Activated CD8-positive, alpha-beta memory T cell treated with anti-CD3 and anti-CD28 coated beads for 48 hours (primary cell): ENCODE results near the gene WASF2.
"Not testable (repeated sequence)": the region's sequence is repeated elsewhere in the genome, so short reads cannot be mapped to it uniquely, and the experiment has no call there.

Experiments used
- DNase-seq, 3 experiments: peaks; one replicate each; pipeline ENCODE4 v3.0.0-alpha.2; 2020; ENCODE audit warnings: low read depth in 2 of 3, low spot score in 2 of 3

The WASF2 gene, protein sequence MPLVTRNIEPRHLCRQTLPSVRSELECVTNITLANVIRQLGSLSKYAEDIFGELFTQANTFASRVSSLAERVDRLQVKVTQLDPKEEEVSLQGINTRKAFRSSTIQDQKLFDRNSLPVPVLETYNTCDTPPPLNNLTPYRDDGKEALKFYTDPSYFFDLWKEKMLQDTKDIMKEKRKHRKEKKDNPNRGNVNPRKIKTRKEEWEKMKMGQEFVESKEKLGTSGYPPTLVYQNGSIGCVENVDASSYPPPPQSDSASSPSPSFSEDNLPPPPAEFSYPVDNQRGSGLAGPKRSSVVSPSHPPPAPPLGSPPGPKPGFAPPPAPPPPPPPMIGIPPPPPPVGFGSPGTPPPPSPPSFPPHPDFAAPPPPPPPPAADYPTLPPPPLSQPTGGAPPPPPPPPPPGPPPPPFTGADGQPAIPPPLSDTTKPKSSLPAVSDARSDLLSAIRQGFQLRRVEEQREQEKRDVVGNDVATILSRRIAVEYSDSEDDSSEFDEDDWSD

DNA sequence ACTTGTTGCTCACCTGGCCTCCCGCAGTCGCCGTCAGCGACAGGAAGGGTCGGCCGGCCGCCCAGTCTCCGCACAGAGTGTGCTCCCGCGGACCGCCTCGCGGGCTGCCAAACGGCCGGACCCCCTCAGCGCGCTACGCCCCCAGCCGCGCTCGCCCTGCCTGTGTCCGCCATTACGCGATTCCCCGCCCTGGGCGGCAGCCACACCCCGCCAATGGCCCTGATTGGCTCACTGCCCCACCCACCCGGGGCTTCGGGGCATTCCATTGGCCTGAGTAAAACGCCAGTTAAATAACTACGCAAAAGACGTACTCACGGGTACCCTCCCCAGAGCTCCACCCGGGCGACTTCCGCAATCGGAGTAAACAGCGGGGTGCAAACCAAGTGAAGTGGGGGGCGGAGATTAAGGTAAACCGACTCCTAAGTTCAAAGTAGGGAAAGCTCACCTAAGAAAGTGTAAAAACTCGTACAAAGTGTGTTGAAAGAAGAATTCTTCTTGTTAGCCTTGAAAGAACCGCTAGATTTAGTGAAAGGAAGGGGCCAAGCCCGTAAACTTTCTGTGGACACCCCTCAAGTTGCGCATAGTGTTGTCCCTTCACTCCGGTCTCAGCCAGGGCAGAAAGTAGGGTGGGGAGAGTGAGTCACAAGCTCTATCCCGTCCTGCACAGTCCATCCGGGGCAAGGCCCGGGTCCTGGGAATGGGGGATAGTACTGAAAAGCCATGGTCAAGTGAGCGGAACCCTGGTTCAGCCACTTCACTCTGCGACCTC, at the start of gene WASF2:
WASF2 (minus strand) TSS at position 195 of the 769 bp plus-strand sequence. CDS start 61,277 bp downstream, outside the sequence.
- peak; percentile 82 to 94 (median 93) for DNase-seq

DNA sequence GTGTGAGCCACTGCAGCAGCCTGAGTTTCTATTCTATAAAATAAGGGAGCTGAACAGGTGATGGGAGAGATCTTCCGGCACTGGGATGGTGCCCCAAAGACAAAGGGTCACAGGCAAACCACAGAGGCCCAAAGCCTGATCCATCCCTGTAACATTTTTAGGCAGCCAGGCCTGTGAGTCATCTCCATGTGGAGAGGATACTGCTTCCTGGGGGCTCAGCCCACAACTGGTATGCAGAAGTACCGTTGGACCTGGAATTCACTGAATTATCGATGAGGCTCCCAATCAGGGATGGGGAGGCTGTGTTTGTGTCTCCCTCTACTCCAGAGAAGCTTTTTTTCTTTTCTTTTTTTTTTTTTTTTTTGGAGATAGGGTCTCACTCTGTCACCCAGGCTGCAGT, 48.8 kb upstream of the WASF2 start:
- DNase-seq: no peak

DNA sequence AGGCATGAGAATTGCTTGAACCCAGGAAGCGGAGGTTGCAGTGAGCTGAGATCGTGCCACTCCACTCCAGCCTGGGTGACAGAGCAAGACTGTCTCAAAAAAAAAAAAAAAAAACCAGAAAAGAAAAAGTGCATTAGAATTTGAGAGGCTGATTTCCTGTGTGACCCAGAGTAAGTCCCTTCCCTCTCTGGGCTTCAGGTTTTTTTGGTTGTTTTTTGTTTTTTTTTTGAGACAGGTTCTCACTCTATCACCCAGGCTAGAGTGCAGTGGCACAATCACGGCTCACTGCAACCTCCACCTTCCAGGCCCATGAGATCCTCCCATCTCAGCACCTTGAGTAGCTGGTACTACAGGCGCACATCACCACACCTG, 48.3 kb upstream of the WASF2 start:
- not testable (repeated sequence) for DNase-seq

DNA sequence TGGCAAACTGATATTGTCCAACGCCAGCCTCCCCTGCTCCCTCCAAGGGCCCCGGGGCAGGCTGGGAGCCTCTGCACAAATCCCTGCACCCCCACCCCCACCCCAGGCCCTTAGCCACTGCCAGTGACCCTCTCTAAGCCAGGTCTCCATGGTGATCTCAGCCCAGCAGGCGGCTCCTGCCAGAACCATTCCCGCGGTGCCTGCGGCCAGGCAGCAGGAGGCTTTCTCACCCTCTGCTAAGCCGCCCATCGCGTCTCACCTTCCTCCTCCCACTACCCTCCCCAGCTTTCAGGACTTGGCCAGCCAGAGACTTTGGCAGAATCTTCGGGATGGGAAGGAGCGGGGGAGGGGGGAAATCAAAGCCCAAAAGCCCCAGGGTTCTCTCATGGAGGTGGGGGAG, 46.8 kb upstream of the WASF2 start:
- no peak for DNase-seq

DNA sequence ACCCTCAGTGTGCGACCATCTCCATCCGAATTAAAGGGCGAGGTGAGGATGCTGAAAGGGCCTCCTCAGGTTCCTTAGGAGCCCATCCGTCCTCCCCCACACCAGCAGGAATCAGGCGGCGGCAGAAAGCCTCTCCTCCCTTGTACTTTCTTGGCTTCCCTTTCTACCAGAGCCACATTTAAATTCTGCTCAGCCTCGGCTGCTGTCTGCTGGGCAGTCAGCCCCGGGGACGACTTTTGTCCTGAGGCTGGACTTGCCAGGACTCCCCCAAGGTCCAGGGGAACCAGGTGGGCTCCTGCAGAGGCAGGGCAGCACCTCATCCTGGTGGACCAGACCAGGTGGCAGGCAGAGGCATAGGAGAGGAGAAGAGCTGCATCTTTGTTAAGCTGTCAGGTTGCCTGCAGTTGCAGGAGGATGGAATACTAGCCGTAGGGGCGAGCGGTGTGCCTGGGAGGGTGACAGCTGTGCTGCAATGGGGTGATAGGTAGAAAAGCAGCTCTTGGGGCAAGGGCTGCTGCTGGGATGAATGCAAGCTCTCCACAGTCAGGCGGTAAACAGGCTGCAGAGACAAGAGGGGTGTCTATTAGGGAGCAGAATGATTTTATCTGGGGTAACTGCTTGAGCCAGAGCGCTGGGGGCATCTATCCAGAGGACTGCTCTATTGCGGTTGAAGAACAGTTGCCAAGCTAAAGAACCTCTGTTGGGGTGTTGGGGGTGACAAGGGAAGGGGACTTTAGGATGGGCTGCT, 46.2 kb upstream of the WASF2 start:
- DNase-seq: no peak

DNA sequence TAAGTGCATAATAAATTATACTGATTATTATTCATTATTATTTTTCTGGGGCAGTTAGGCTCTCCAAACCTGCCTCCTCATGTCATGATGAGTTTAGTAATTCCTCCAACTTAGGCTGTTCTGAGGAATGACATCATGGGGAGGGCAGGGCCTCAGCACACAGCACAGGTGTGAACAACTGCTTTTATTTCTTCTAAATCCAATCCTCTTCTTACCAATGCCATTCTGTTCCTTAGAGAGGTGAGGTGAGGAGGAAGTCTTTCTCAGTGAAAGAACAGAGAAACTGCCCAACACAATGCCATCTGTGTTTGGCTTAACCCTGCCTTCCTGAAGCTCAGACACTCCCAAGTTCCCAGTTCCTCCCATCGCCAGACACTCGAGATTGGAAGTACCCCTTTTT, 45.4 kb upstream of the WASF2 start:
- DNase-seq: no peak

DNA sequence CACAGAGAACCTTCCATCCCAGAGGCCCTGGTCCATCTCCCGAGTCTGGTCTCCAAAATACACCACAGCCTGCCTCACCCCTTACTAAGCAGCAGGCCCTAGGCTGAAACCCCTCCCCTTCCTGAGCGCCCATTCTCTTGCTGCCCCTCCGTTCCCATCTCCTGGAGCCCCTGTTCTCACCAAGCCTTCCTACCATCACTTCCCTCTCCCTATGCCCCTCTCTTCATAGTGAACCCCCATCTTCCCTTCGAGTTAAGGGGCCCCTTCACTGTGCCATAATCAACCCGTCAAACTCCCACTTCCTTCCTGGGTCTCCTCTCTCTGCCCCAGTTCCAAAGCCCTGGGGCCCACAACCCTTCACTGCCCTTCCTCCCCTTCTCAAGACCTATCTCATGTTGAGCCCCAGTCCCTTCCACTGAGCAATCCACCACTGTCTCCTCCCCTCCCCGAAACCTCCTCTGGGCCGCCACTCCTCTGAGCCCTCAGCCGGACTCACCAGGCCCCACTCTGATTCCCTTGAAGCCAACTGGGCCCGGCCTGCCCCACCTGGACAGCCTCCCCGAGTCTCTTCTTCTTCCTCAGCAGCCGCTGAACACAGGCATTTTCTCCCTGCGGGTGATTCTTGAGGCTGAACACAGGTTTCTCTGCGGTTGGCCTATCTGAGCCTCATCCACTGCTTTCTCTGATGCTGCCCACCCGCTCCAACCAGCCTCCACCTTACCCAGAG, 42.2 kb upstream of the WASF2 start:
- DNase-seq: no peak

DNA sequence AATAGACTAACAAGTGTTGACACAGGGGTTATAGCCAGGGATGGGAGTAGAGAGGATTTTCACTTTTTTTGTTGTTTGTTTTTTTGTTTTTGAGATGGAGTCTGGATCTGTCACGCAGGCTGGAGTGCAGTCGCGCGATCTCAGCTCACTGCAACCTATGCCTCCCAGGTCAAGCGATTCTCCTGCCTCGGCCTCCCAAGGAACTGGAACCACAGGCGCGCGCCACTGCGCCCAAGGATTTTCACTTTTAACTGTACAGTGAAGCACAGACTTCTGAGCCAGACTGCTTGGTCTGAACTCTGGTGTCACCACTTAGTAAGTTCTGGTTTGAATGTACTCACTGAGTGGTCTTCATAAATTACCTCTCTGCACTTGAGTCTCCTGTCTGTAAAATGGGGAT, 40.2 kb upstream of the WASF2 start:
- DNase-seq: no peak

DNA sequence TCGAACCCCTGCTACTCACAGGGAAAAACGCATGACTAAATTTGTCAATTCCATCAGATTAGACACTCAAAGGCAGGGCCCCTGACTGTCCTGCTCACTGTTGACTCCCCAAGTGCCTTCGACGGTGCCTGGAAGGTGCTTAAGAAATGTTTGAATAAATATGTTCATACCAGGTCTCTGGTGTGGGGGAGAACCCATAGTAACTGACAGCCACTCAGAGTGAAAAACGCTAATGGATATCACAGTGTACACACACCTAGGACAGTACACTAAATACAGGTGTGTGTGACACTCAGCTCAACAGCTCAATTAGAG, 39.7 kb upstream of the WASF2 start:
- no peak for DNase-seq

DNA sequence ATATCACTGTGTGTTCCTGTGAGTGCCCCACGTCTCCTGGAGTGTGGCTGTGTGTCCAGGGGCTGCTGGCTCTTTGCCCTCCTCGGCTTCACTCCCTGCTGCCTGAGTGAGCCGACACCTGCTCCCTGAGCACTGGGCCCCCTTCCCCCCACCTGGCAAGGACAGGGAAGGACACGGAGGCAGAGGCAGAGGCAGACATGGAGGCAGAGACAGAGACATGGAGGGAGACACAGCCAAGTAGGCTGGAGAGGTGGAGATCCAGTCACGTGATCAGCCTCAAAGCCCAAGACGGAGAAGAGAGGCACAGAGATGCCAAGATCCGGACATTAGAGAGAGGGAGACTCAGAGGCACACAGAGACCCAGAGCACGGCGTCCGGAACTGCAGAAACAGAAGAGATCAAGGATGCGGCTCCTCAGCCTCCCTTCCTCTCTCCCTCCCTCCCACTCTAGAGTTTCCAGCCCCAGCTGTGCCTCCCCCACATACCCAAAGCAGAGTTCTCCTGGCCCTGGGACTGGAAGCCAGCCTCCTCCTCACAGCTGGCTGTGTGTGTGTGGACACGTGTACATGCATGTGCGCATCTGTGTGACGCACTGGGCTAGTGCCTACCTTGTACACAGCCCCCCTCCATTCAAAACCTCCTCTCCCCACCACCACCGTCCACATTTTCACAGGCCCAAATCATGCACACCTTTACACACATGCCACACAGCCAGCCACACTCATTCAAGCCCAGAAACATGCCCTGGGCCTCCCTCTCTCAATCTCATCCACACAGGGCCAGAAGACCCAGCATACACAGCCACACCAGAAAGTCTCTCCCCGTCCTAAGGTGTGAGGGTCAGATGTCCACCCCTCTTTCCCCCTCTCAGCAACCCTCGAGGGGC, 39.1 kb upstream of the WASF2 start:
- no peak for DNase-seq

DNA sequence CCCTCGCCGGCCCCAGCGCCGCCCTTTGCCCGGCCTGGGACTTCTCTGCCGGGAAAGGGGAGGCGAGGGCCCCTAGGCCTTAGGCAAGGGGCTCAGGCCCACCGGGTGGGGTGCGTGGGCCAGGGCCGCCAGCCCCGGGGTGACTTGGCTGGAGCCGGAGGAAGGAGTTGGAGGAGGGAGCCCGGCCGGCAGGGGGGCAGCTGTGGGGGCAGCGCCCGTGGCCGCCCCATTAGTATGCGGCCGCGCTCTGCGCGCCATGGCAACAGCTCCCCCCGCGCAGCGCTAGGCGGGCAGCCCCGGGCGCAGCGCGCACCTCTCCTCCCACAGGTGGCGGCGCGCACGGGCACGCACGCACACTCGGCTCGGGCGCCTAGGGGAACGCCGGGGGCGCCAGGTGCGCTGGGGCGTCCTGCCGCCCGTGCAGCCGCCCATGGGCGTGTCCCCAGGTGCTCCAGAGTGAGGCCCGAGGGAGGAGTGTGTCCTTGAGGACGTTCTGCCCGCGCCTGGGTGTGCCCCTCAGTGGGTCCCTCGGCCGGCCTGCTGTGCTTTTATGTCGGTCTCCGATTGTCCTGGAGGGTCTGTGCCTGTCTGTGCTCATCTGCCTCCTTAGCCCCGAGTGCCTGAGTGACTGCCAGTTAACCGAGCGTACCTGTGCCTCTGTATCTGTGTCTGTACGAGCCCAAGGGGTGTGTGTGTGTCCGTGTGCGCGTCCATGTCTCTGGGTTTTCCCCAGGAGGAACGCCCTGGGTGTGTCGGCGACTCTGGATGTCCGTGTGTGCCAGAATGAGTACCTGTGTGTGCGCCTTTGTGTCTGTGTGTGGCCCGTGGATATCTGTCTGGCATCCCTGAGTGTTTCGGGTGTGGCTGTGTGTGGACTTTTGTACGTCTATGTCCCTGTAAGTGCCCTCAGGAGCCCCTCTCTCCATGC, 38.2 kb upstream of the WASF2 start:
- no peak for DNase-seq

DNA sequence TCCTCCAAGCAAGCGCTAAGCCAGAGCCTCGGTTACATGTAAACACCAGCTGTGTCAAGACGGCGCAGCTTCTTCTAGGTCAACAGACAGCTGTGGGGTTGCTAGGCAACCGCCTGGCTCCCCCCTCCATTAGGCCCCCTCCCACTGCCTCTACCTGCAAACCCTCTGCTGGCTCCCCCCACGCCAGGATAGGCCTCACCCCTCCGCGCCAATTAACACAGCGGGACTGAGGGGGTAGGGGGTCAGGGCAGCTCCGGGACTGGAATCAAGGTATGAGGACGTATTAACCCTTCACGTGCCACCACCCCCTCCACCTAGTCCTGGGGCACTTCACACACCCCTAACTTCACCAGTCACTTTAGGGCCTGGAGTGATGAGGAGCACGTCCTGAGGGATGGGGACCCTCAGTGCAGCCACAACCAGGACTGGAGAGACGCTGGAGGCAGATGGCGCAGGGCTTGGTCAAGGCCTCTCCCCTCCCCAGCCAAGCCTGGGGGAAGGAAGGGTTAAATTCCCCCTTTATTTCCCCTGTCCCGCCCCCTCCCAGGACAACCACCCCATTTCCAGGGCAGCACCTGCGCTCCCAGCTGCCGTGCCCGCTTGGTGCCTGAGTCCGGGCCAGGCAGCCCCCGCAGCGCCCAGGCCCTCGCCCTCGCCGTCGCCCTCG, 37.4 kb upstream of the WASF2 start:
- no peak for DNase-seq

DNA sequence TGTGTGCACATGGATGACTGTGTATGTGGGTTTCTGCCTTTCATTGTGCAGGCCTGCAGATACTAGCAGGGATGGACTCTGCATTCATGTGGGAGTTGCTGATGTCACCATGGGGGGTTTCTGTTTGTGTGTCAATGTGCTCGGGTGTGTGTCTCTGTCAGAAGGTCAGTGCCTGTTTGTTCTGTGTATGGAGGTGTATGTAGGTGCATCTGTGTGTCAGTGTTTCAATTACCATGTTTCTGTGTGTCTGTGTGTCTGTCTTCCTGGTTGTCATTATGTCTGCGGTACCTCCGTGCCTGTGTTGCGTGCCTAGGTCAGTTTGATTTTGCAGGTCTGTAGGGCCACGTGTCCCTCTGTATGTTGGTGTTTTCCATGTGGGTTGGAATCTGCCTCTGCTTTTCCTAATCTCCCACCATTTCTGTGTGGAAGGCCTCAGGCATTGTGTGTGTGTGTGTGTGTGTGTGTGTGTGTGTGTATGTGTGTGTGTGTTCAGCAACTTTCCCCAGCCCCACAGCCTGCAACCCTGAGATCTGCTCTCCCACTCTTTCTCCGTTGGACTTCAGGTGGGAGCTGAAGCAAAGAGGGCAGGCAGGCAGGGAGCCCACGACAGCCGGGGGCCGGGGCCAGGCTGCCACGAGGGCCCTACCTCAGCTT, 36.7 kb upstream of the WASF2 start:
- no peak for DNase-seq

DNA sequence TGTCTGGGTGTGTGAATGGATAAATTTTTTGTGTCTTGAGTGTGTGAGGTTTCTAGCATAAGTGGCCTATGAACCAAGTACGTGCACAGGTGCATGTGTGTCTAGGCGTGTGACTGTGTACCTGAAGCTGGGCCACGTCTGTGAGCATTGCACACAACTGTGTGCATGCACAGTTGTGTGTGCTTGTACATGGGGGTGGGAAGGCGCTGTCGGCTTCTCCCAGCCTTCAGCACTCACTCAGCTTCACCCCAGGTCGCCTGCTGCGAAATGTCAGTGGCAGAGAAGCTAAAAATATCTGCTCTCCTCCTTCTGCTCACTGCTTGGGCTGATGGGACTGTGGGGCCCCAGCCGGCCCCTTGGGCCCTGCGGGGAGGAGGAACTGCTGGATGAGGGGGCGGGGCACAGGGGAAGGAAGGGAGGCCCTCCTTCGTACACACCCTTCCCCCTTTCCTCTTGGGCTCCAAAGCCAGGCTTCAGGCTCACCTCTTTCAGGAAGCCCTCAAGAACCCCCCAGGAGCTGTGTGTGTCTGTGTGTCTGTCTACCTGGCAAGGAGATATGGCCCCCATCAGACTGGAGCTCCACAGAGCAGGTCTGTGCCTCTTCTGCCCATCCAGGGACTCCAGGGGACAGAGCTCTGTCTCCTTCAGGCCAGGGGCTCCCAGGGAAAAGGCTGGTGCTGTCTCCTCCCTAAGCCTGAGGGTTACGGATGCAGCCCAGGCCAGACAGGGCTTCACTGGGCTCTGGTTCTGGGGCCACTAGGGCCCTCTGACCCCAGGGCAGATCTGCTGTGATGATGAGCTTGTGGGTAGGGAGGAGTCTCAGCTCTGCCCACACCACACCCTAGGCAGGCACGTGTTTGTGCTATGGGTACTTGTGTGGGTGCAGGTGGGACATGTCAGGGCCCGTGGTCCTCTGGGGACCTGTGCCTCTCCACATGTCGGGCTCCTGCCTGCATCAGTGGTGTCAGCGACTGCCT, 35.6 kb upstream of the WASF2 start:
- DNase-seq: no peak

DNA sequence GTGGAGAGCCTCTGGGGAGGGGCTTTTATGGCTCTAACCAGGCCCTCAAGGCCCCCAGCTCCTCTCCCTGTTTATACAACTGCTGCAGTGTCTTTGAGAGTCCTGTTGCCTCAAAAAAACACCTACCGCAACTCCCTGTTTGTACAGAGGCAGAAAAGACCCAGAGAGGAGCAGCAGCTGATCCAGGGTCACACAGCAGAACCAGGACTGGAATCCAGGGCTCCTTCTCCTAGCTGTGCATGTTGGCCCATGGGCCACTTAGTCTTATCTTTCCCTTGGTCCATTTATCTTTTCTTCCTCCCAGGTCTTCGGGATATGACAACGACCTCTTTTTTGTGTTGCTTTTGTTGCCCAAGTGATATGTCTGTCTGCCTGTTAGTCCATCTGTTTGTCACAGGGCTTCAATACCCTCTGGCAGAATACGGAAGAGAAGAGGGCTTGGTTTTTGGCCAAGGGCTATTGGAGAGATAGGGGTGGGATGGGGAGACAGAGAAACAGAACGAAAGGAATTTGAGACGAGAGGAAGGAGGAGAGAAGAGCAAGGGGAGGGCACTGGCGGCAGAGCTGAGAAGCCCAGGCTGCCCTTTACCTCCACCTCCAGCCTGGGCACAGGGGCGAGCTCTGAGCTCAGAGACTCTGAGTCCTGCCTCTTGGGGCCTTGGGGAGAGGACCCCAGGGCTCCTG, 33.5 kb upstream of the WASF2 start:
- no peak for DNase-seq
